ENCODE results near the gene SPACA4. TPM values are rescaled to one million over a fixed set of nuclear protein-coding genes. Genes with fewer than 3 reads are reported as not detected.

The SPACA4 gene
- total and polyA plus RNA-seq, 9 of the 15 experiments (the other 6 are each of a cell fraction or from before 2014, with no cell fraction given), result not detected

DNA sequence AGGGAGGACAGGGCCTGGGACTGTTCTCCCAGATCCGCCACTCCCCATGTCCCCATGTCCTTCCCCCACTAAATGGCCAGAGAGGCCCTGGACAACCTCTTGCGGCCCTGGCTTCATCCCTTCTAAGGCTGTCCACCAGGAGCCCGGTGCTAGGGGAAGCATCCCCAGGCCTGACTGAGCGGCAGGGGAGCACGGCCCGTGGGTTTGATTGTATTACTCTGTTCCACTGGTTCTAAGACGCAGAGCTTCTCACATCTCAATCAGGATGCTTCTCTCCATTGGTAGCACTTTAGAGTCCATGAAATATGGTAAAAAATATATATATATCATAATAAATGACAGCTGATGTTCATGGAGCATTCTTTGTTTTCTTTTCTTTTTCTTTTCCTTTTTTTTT lies 815 bp downstream of the SPACA4 start:
- no peaks in the 10 kb centered on the region for H3K27me3 ChIP-seq (ENCODE audit: control insufficient read depth in 2 of 2, insufficient read depth in 2 of 2, low read length in 2 of 2)
- no peaks in the 10 kb centered on the region for H3K79me2 ChIP-seq (ENCODE audit: control insufficient read depth, insufficient read depth, low read length)
- POLR2A ChIA-PET, result interaction anchor here (0.6 to 6.1 kb wide), 3 partner anchors 10 to 207 kb away, joined by 4 to 85 read pairs (median 8); partner anchors contain the start of genes RPL18 and SPHK2
- ATAC-seq, result peak; percentile 12; the same call in 1 of the 3 replicates
- H3K4me3 ChIP-seq, result no peak overlapping the region
- 21% methylated on average over 6 of the region's 7 CpGs for WGBS (ENCODE audit: insufficient coverage, low coverage, missing lambda C conversion rate)
- H3K9me1 ChIP-seq (ENCODE audit: control insufficient read depth, insufficient read depth, low read length), result no peaks in the 10 kb centered on the region
- BruUV-seq (replicated peaks), result no TSS peak
- no peak for DNase-seq (ENCODE audit: extremely low read depth in 1 of 4, low spot score in 3 of 4)
- no peaks in the 10 kb centered on the region for H3K9me3 ChIP-seq (replicated peaks; ENCODE audit: control insufficient read depth, insufficient read depth, low read depth, low read length)
- no peak overlapping the region for H3K27ac ChIP-seq (ENCODE audit: extremely low read depth, low read depth, low read length)
- H3K4me1 ChIP-seq (replicated peaks in 1 of 2; ENCODE audit: control insufficient read depth in 2 of 2, insufficient read depth in 2 of 2, low read length in 2 of 2), result peaks cover 0 to 31% of the 10 kb centered on the region in 2 experiments; a peak in 2 of 5 replicates
- intact Hi-C loops (cut with micrococcal nuclease) (no loop called here), in situ Hi-C loops (cut with MboI) (no loop called here)
- no peak overlapping the region for H2AFZ ChIP-seq (ENCODE audit: low read depth, low read length)
- no peak for FAIRE-seq
- H3K36me3 ChIP-seq (ENCODE audit: control insufficient read depth, insufficient read depth, low read length), result no peaks in the 10 kb centered on the region
- no peak overlapping the region; a peak in 1 of 4 replicates for H3K9ac ChIP-seq (ENCODE audit: insufficient read depth in 1 of 2, low read depth in 2 of 2, low read length in 2 of 2)
- no peaks in the 10 kb centered on the region; the same call in 1 of the 2 replicates for H4K20me1 ChIP-seq (replicated peaks; ENCODE audit: control insufficient read depth, insufficient read depth, low read length)
- H3K4me2 ChIP-seq (ENCODE audit: insufficient read depth, low read length), result no peak overlapping the region
- no peak for TF ChIP-seq RBM15 (IDR thresholded peaks at IDR 0.05; ENCODE audit: insufficient read depth, low read length)
- TF ChIP-seq SOX6 (IDR thresholded peaks at IDR 0.05), result no peak
- no peak for TF ChIP-seq ZNF780A (CRISPR knock-in tag; IDR thresholded peaks at IDR 0.05)
- no peak for TF ChIP-seq BRD4 (IDR thresholded peaks at IDR 0.05)
- TF ChIP-seq ZNF24 (IDR thresholded peaks at IDR 0.05), result no peak
- TF ChIP-seq NUFIP1 (IDR thresholded peaks at IDR 0.05; ENCODE audit: partially characterized antibody), result no peak
- TF ChIP-seq BDP1 (IDR thresholded peaks at IDR 0.05; ENCODE audit: insufficient read depth, insufficient read length), result no peak
- no peak for TF ChIP-seq EGR1 (conservative IDR thresholded peaks at IDR 0.05)
- TF ChIP-seq ZBED1 (IDR thresholded peaks at IDR 0.05), result no peak
- TF ChIP-seq ZKSCAN3 (CRISPR knock-in tag; IDR thresholded peaks at IDR 0.05), result no peak
- CTCF ChIA-PET (ENCODE audit: low intra/inter-chr PET ratio), result interaction anchor here (1.0 kb wide), 1 partner anchor 102 kb away, joined by 4 read pairs; no protein-coding TSS in a partner anchor
